Panc1 (cell line): Measurements from ENCODE around the gene FANCC. TPM values are rescaled to one million over a fixed set of nuclear protein-coding genes. Genes with fewer than 3 reads are reported as not detected.

ENCODE experiments used
- ATAC-seq: fragments of 200-7000 bp; cut with Tn5 transposase; 2 replicates; pipeline ENCODE4 v1.9.1; 2020; ENCODE audit warnings: mild to moderate bottlenecking, moderate library complexity
- BruUV-seq: library from RNA; stranded (reverse); fragments of 400-500 nt; replicated peaks from 2 replicates; lab custom pipeline; 2021; lab: Mats Ljungman, UMichigan
- CTCF ChIA-PET: fragments of 300-600 bp; sonication (Branson Sonifier 250); formaldehyde crosslinking; loops from one replicate; lab custom pipeline; 2022; ENCODE audit warnings: antibody characterized with exemption; lab: Charles Lee
- POLR2A ChIA-PET: fragments of 300-600 bp; sonication (Branson Sonifier 250); formaldehyde crosslinking; loops from one replicate; lab custom pipeline; 2022; ENCODE audit warnings: antibody characterized with exemption; lab: Charles Lee
- DNase-seq: peaks from one replicate; pipeline ENCODE4 v3.0.0-alpha.2; 2010; ENCODE audit warnings: low read depth, low spot score
- H3K27ac ChIP-seq: 2 replicates; pipeline ENCODE4 v1.5.1; 2011; ENCODE audit warnings: mild to moderate bottlenecking, low read length, inconsistent platforms
- H3K27me3 ChIP-seq: fragments of 200-500 bp; sonication (Bioruptor generic); 2 replicates; pipeline ENCODE4 v1.6.0; 2014; ENCODE audit warnings: low read length, inconsistent platforms; ENCODE audit not compliant: control insufficient read depth, insufficient read depth
- H3K36me3 ChIP-seq: fragments of 200-500 bp; sonication (Bioruptor generic); 2 replicates; pipeline ENCODE4 v1.5.1; 2014; ENCODE audit warnings: inconsistent platforms, mild to moderate bottlenecking, low read length, moderate library complexity; ENCODE audit not compliant: control insufficient read depth, insufficient read depth
- H3K4me1 ChIP-seq: 2 replicates; pipeline ENCODE4 v1.5.1; 2011; ENCODE audit warnings: inconsistent platforms, mild to moderate bottlenecking, low read length, moderate library complexity; ENCODE audit not compliant: control insufficient read depth, insufficient read depth
- H3K4me3 ChIP-seq, 2 experiments: 2 replicates each; pipeline ENCODE4 v1.5.1; 2011 to 2012; ENCODE audit warnings: low read depth in 2 of 2, low read length in 2 of 2, mild to moderate bottlenecking in 2 of 2, inconsistent platforms in 1 of 2, moderate library complexity in 1 of 2
- H3K9me3 ChIP-seq: fragments of 200-500 bp; sonication (Bioruptor generic); 2 replicates; pipeline ENCODE4 v1.5.1; 2014; ENCODE audit warnings: low read depth, mild to moderate bottlenecking, inconsistent platforms, low read length, moderate library complexity; ENCODE audit not compliant: control insufficient read depth, insufficient read depth
- CTCF ChIP-seq: fragments of 450-650 bp; IDR thresholded peaks from 2 replicates; pipeline ENCODE4 v1.5.1; 2017; ENCODE audit warnings: mild to moderate bottlenecking
- POLR2AphosphoS5 ChIP-seq: IDR thresholded peaks from 2 replicates; pipeline ENCODE4 v1.6.1; 2012; ENCODE audit warnings: mild to moderate bottlenecking, low read depth, low read length, moderate library complexity
- SIN3A ChIP-seq: IDR thresholded peaks from 2 replicates; pipeline ENCODE4 v1.6.1; 2012; ENCODE audit warnings: low read depth, mild to moderate bottlenecking, low read length, moderate library complexity, borderline replicate concordance; ENCODE audit not compliant: insufficient read depth
- TCF7L2 ChIP-seq: IDR thresholded peaks from 2 replicates; pipeline ENCODE4 v1.6.1; 2011; ENCODE audit warnings: mild to moderate bottlenecking, low read depth, low read length, inconsistent platforms
- in situ Hi-C: cut with HindIII; loops from 2 replicates; pipeline ENCODE4 v1.10.0; 2016; ENCODE audit warnings: low sequenced_read_pairs, low pct_unique_long_range_greater_than_20kb
- intact Hi-C: fragments of 100-400 bp; cut with micrococcal nuclease; formaldehyde crosslinking; loops from one replicate; pipeline ENCODE4 v1.10.0; 2022; ENCODE audit not compliant: unreplicated experiment
- total RNA-seq: library from RNA; stranded (reverse); gene quantifications from one replicate; pipeline ENCODE4 v1.2.1, GENCODE V29; 2021; ENCODE audit not compliant: unreplicated experiment
- TF ChIP-seq, protein P1 (sequence below), 2 experiments: IDR thresholded peaks; 2 replicates each; pipeline ENCODE4 v1.6.1; 2011 to 2012; ENCODE audit warnings: low read depth in 2 of 2, control low read depth in 1 of 2, low read length in 1 of 2, mild to moderate bottlenecking in 1 of 2, moderate library complexity in 1 of 2; ENCODE audit not compliant: insufficient read depth in 1 of 2

FANCC gene
- total RNA-seq, 1 experiment from 2014 or later, result 17.8 TPM

DNA sequence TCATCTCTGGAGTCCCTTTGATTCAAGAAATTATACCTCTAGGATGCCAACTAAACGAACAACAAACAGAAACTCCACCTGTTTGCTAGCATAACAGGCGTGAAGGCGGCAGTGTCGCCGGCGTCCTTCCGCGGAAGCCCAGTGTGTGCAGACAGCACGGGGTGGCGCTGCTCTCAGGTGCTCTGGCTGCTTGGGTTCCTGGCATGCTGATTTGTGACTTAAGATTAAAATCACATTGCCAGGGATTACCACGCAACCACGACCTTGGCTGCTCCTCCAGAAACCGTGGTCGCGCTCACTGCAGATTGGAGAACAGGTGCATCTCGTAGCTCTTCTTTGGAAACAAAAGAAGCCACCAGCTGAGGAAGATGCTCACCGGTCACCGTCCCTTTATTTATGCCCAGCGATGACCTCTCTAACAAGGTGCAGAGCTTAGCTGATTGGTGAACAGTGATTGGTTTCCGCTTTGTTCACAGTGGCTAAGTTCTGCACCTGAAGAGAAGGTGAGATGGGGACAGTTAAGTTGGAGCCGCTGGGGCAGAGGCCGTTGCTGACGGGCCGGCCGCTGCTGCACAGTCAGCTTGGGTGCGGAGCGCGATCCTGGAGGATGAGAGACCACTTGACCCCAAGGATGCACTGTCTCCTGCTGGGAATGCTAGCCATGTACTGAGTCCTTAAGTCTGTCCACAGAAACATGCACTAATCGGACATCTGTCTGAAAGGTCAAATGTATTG lies 232.3 kb downstream of the FANCC start:
- H3K36me3 ChIP-seq, result no peaks in the 10 kb centered on the region; the same call in 1 of the 2 replicates
- POLR2A ChIA-PET, result no interaction called here
- intact Hi-C loops, result no loop called here
- no TSS peak for BruUV-seq
- H3K4me3 ChIP-seq, result no peak overlapping the region
- CTCF ChIA-PET, result no interaction called here
- TF ChIP-seq CTCF (no peak), SIN3A (no peak), POLR2AphosphoS5 (no peak), TCF7L2 (no peak)
- TF ChIP-seq, protein P1, sequence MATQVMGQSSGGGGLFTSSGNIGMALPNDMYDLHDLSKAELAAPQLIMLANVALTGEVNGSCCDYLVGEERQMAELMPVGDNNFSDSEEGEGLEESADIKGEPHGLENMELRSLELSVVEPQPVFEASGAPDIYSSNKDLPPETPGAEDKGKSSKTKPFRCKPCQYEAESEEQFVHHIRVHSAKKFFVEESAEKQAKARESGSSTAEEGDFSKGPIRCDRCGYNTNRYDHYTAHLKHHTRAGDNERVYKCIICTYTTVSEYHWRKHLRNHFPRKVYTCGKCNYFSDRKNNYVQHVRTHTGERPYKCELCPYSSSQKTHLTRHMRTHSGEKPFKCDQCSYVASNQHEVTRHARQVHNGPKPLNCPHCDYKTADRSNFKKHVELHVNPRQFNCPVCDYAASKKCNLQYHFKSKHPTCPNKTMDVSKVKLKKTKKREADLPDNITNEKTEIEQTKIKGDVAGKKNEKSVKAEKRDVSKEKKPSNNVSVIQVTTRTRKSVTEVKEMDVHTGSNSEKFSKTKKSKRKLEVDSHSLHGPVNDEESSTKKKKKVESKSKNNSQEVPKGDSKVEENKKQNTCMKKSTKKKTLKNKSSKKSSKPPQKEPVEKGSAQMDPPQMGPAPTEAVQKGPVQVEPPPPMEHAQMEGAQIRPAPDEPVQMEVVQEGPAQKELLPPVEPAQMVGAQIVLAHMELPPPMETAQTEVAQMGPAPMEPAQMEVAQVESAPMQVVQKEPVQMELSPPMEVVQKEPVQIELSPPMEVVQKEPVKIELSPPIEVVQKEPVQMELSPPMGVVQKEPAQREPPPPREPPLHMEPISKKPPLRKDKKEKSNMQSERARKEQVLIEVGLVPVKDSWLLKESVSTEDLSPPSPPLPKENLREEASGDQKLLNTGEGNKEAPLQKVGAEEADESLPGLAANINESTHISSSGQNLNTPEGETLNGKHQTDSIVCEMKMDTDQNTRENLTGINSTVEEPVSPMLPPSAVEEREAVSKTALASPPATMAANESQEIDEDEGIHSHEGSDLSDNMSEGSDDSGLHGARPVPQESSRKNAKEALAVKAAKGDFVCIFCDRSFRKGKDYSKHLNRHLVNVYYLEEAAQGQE (IDR thresholded peaks at IDR 0.05; ENCODE audit: insufficient read depth in 1 of 2, low read depth in 2 of 2, low read length in 1 of 2), result no peak
- H3K27me3 ChIP-seq, result no peaks in the 10 kb centered on the region
- H3K27ac ChIP-seq, result no peak overlapping the region
- no peaks in the 10 kb centered on the region for H3K9me3 ChIP-seq
- in situ Hi-C loops, result no loop called here
- H3K4me1 ChIP-seq, result peaks cover 18% of the 10 kb centered on the region
- DNase-seq (no peak), ATAC-seq (no peak)

- in situ Hi-C loops (no loop called here), intact Hi-C loops (no loop called here)
- ChIA-PET POLR2A (no interaction called here), CTCF (no interaction called here)
- DNase-seq, result no peak
- ATAC-seq, result no peak
- H3K9me3 ChIP-seq, result no peaks in the 10 kb centered on the region
- H3K27ac ChIP-seq, result no peak overlapping the region
- no peaks in the 10 kb centered on the region for H3K27me3 ChIP-seq
- H3K4me3 ChIP-seq, result no peak overlapping the region
- BruUV-seq, result TSS peak; percentile 50
- H3K36me3 ChIP-seq, result no peaks in the 10 kb centered on the region; the same call in 1 of the 2 replicates
- H3K4me1 ChIP-seq, result peaks cover 11% of the 10 kb centered on the region
- TF ChIP-seq, protein P1 (IDR thresholded peaks at IDR 0.05; ENCODE audit: insufficient read depth in 1 of 2, low read depth in 2 of 2, low read length in 1 of 2), result no peak
- no peak for TF ChIP-seq TCF7L2
- TF ChIP-seq CTCF, result no peak
- TF ChIP-seq POLR2AphosphoS5, result no peak
- no peak for TF ChIP-seq SIN3A
These were observed 233.1 kb downstream of the FANCC start for GRCh38 chr9:95084254-95084934.
